ENCODE results near the gene LPIN3.

Gene LPIN3

GRCh38 chr20:41367956-41368355 is 27.3 kb downstream of the LPIN3 start:
- DNase-seq = no peak

DNA sequence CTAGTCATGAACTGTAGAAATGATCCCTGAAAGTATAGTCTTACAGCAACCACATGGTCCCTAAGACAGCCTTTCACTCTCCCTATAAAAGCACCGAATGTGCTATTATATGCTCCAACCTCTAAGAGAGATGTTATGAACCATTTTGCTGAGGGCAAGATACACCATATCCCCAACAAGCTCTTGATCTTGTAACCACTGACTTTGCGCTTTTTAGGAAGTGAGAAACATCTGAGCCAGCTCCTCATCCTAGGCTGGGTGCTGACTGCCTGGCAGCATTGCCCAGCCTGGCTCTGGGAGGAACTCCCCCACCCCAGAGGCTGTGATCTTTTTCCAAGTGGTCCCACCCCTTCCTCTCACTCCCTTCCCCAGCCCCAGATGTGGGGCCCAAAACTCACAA is 29.1 kb downstream of the LPIN3 start:
- DNase-seq = no peak

DNA sequence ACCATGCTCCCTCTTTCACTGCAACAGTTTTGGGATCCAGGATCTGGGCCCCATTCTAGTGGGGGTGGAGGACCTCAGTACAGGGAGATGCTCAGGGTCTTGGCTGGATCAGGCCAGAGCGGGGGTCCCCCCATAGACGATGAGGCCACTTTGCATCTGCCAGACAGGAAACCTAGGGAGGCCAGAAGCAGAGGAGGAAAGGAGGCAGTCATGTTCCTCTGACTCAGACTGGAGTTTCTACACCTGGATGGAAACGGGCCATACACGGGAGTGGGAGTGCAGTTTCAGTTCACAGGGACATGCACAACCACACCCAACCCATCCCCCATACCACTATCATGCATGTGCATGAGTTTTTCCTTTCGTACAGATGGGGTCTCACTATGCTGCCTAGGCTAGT is 29.6 kb downstream of the LPIN3 start:
- no peak for DNase-seq

- no peak for DNase-seq
These were observed 30.8 kb downstream of the LPIN3 start for GRCh38 chr20:41371371-41371770.

- DNase-seq = no peak
These were observed 32.7 kb downstream of the LPIN3 start for GRCh38 chr20:41373251-41373783.

- no peak for DNase-seq
These were observed 33.6 kb downstream of the LPIN3 start for GRCh38 chr20:41373931-41374920.

DNA sequence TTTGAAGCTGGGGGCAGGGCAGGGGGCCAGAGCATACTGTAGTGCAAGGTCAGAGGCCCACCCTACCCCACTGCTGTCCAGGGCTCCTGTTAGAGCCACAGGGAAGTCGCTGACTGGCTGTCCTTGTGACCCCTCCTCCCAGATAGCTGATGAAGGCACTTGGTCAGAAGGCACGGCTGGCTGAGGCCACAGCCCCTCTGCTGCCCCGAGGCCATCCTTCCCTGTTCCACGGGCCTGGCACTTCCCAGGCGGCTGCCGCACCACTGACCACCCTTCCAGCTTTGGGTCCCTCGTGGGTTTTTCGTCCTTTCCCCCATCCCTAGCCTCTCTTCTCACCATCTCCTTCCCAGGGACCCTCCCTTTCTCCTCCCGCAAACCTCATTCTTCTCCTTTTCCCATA is 35.2 kb downstream of the LPIN3 start:
- no peak for DNase-seq

GRCh38 chr20:41376349-41376748 is 35.7 kb downstream of the LPIN3 start:
- DNase-seq = no peak

GRCh38 chr20:41377275-41377674 is 36.7 kb downstream of the LPIN3 start:
- DNase-seq = no peak

- no peak for DNase-seq
These were observed 38.9 kb downstream of the LPIN3 start for GRCh38 chr20:41379551-41379950.

DNA sequence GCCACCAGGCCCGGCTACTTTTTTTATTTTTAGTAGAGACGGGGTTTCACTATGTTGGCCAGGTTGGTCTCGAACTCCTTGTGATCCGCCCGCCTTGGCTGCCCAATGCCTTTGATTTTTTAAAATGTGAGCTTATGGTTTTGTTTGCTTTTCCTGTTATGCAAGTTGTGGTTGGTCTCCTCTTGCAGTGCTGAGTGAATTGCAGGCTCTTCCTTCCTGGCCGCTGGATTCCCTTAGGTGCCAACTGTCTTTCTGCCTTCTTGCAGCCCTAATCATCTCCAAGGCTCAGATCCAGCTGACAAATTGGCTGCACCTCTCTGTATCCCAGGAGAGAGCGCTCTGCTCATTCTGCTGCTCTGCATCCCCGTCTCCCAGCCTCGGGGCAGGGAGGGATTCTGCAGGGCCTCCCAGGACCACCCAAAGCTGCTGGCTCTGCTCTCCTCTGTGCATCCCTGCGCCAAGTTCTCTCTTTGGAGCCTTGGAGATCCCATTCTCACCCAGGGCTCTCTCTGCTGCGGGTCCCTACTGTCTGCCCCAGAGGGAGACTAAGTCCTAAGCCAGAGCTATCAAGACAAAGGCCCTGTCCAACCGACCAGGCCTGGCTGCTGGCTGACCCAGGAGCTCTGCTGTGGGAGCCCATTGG is 40.1 kb downstream of the LPIN3 start:
- no peak for DNase-seq

- no peak for DNase-seq
These were observed 42.2 kb downstream of the LPIN3 start for GRCh38 chr20:41382791-41383305.

DNA sequence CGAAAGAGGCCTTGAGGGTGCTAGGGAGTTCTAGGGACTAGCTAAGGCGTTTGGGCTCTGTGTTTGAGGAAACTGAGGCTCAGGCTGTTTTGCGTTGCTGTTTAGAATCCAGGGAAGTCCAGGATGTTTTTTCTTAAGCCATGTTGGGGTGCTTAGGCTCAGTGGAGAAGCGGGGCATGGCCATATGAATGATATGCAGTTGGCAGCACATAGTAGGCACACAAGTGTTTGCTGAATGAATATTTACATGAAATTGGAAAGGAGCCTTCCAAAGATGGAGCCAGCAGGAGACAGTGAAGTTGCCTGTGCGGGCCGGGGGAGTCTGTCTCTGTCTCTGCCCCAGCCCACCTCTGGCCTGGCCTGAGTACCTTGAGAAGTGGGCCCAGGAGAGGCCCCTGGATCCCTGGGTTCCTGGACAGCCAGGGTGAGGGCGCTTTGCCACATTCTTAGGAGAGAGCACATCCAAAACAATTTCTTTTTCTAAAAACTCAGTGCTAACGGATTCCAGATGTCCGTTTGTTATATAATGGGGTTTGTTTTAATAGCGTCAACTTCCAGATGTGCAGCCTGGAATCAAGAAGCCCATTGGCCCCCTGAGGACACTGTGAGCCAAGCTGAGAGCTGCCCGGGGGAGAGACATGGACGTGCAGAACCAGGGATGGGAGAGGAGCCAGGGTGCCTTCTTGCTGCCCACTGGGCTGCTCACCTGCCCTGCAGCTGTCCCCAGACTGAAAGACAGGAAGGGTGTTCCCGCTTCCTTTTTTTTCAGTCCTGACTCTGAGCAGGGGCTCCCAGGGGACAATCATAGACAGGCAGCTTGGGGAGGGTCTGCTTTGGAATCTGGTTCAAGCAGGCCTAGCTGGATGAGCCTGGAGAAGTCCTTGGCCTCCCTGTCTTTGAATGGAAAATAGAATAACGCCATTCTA is 46.1 kb downstream of the LPIN3 start:
- DNase-seq = no peak

DNA sequence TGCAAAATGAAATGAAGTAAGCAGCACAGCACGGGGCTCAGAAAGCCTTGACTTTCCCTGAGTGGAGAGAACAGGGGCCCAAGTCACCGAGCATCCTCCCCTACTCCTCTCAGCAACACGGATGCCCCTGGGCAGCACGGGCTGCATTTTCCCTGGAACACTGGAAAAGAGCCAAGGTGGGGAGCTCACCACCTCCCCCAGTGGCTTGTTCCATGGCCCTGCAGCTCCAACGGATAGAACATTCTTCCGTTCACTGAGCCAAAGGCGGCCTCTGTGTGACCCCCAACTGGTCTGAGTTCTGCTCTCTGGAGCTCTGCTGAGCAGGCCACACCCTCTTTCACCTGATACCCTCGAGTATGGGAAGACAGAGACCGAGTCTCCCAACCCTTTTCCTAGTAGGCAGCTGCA is 46.8 kb downstream of the LPIN3 start:
- no peak for DNase-seq

GRCh38 chr20:41390889-41391288 is 50.3 kb downstream of the LPIN3 start:
- no peak for DNase-seq

GRCh38 chr20:41391587-41392001 is 51.0 kb downstream of the LPIN3 start:
- DNase-seq = no peak

GRCh38 chr20:41392295-41392694 is 51.7 kb downstream of the LPIN3 start:
- DNase-seq = no peak

GRCh38 chr20:41392871-41393704 is 52.5 kb downstream of the LPIN3 start:
- no peak for DNase-seq

DNA sequence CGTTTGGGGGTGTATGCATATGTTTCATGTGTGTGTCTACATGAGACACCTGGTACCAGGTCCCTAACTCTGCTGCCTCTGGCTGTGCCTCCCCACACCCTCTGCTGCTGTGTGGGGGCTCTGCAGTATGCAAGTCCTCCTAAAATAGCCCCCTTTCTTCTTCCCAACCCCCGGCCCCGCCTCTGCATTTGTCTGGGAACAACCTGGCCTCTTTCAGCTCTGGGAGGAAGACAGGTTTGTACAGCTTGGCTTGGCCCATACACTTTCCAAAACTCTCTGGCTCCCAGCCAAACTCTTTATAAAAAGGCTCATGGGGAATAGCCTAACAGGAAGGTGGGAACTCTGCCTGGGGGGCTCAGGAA is 53.1 kb downstream of the LPIN3 start:
- DNase-seq = no peak

DNA sequence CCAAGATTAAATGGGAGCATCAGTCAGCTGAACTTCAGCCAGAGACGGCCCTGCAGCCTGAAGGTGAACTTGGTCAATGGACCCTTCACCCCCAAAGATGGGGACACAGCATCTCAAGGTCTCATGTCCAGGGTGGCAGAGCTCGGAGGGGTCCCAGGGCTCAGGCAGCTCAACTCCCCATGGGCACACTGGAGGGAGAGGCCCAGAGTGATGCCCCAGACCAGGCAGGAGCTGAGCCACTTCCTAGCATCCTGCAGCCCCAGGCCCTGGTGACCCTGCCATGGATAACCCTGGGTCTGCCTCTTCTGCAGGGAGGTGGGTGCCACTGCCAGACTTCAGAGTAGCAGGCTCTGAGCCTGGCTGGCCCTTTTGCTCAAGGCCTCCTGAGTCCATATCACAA is 53.5 kb downstream of the LPIN3 start:
- no peak for DNase-seq

DNA sequence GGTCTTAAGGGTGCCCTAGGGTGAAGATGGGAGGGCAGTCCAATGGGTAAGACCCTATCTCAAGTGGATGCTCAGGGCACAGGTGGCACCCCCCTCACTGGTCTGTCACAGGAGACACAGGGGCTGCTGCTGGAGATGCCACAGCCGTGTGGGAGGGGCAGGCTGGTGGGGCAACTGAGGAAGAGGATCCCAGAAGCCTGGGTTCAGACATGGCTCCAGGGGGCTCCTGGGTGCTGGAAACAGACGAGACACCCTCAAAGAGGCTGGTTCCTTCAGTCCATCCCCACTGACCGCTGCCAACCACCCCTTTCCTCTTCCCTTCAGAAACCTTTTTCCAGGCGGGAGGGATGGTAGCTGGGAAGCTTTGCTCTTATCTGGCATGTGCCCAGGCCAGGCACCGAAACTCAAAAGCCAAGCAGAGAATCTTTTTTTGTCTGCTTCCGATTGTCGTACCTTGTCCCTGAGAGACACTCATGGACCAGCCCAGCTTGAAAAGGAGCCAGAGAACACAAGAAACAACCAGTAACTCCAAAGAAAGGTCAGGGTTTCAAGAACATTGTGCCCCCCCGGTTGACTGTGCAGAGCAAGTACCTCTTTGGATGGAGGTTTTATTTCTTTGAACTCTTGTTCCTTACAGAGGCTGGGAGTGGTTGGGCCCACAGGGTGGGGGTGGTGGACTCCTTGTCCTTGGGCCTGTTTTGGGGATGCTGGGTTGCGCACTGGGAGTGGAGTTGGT is 54.5 kb downstream of the LPIN3 start:
- DNase-seq = no peak

Measured in activated T-cell treated with anti-CD3 and anti-CD28 coated beads, Interleukin-2, amount 50 U/mL, for 48 hours (primary cell).